Lower leg skin (tissue), 3 donors: Measurements from ENCODE around the gene PHGDH.

Experiments
- POLR2A ChIP-seq, 2 donors: fragments of 450-650 bp; IDR thresholded peaks; one replicate each; pipeline ENCODE4 v1.6.1; 2016 to 2017; ENCODE audit warnings: antibody characterized with exemption in 2 of 2, mild to moderate bottlenecking in 1 of 2, moderate library complexity in 1 of 2
- TF ChIP-seq, protein P1 (sequence below), 3 donors: fragments of 450-650 bp; IDR thresholded peaks; one replicate each; pipeline ENCODE4 v1.5.1; 2016; ENCODE audit warnings: antibody characterized with exemption in 3 of 3, mild to moderate bottlenecking in 3 of 3, moderate library complexity in 2 of 3

DNA sequence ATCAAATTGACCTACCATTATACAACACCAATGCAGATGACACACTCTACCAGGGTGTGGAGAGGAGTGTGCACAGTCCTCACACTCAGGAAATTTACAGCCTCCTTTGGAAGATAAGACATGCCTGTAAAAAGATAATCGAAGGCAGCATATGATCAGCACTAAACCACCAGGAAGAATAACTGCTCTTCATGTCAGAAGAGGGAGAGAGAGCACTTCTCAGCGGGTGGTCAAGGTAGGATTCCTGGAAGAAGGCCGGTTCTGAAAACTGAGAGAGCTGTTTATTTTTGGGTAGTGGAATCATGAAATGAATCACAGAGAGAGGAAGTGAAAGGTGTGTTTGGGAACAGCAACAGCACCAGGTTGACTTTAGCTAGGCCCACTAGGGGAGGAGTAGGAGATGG, 49.7 kb upstream of the PHGDH start:
- TF ChIP-seq POLR2A (IDR thresholded peaks at IDR 0.05), result no peak
- TF ChIP-seq, protein P1, sequence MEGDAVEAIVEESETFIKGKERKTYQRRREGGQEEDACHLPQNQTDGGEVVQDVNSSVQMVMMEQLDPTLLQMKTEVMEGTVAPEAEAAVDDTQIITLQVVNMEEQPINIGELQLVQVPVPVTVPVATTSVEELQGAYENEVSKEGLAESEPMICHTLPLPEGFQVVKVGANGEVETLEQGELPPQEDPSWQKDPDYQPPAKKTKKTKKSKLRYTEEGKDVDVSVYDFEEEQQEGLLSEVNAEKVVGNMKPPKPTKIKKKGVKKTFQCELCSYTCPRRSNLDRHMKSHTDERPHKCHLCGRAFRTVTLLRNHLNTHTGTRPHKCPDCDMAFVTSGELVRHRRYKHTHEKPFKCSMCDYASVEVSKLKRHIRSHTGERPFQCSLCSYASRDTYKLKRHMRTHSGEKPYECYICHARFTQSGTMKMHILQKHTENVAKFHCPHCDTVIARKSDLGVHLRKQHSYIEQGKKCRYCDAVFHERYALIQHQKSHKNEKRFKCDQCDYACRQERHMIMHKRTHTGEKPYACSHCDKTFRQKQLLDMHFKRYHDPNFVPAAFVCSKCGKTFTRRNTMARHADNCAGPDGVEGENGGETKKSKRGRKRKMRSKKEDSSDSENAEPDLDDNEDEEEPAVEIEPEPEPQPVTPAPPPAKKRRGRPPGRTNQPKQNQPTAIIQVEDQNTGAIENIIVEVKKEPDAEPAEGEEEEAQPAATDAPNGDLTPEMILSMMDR (IDR thresholded peaks at IDR 0.05), result no peak
